NCI-H1092 (cell line): ENCODE data around the gene SLC8A3.

Experiments
- DNase-seq: peaks from one replicate; lab custom pipeline; 2025; lab: John Stamatoyannopoulos, UW

SLC8A3 gene

DNA sequence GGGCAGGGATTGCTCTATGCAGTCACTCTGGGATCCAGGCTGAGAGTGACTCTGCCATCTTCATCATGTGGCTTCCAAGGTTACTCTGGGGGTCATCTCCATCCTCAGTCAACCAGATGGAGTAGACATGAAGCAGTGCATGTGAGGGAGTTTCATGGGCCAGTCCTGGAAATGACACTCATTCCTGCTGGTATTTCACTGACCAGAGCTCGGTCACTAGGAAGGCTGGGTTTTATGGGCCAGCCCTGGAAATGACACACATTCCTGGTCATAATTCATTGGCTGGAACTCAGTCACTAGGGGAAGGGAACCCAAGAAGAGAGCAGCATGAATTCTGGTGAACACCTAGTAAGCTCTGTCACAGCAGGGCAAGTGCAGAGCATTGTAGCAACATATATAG is 164.9 kb downstream of the SLC8A3 start:
- DNase-seq, result no peak

DNA sequence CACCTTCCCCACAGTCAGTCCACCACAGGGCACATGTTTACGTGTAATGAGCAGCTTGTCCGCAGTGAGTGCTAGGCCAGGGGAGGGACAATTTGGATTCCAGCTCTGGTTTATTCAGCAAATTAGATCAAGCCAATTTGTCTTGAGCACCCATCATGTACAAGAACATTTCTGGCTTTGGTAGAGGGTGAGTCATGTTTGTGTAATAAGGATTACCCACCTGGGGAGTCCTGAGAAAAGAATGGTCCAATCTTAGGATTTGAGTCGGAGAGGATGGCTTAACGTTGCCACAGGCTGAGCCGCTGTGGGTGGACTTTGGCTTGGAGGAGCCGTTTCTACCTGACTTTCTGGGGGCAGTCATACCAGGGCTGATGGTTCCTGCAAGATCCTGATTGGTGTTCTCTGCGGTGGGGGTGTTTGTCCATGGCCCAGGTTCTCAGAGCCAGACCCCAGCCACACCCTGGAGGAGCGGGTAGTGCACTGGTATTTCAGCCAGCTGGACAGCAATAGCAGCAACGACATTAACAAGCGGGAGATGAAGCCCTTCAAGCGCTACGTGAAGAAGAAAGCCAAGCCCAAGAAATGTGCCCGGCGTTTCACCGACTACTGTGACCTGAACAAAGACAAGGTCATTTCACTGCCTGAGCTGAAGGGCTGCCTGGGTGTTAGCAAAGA is 165.8 kb downstream of the SLC8A3 start:
- DNase-seq, result no peak

DNA sequence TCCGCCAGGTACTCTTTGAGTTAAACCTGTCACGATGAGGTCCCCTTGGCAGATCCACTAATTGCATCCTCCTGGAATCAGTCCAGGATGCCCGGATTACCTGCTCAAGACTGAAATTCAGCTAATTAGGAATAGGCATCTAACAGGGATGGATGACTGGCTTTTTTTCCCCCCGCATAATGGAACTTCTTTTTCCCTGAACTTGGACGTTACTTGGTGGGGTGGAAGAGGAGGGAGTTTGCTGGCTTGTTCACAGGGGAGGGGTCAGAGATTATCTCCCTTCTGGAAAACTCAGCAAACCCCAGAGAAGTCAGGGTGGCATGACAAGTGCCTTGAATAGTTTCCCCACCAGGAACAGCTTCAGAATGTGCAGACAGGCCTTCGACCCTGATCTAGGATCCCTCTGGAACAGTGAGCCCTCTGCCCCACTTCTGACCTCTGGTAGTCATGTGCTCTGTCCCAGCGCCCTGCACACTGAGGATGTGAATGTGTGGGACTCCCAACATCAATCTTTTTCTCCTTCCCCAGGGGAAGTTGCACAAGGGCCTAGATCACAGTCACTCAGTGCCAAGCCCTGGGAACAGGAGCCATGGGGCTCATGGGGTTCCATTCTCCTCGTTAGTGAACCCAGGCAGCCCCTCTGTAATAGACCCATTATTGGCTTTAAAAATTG is 167.1 kb downstream of the SLC8A3 start:
- DNase-seq, result no peak

DNA sequence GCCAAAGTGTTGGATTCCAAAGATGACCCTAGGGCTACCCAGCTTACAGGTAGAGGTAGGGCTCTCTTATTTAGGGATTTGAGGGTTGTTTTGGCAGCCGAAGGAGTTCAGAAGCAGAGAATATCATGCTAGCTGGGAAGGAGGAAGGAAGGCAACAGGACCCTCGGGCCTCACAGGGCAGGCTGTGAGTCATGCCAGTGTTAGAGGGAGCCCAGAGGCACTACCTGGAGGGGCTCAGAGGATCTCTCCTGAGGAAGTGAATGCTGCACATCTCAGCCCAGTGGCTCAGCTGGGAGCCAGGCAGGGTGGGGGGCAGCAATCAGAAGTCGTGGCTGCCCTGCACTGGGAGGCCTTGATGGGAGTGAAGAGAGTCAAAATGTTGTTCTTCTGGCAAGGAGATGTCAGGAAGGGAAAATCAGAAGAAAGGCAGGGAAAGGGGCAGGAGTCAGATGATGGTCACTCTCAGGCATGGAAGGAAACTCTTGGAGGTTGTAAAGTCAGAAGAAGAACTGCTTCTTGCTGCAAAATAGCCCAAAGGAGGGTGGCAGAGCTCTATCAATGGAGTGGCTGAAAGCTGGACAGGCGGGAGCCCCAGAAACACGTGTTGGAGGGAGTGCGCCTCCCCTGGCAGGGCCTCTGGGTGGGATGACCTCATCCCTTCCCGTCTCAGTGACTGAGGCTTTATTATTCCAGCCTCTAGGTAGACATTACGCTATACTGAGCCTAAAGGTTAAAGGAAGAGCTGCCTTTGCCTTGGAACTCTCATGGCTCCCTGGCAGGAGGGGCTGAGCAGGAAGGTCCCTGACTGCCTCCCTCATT is 168.2 kb downstream of the SLC8A3 start:
- no peak for DNase-seq

DNA sequence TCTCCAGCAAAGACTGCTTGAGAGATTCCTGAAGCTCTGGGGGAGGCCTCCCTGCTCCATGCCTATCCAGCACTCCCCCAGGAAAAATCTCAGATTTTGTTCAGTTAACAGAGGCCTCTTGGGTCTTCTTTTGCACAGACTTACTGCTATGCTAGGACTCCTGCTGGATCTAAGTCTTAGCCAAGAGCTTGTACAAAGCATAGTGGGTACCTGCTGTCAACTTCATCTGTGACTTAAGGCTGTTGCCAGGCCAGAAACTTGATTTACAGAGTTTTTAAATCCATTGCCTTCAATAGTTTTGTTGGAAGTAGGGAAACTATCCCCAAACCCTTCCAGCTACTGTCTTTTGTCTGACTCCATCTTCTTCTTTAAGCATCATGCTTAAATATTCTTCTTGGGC is 169.1 kb downstream of the SLC8A3 start:
- DNase-seq, result no peak

DNA sequence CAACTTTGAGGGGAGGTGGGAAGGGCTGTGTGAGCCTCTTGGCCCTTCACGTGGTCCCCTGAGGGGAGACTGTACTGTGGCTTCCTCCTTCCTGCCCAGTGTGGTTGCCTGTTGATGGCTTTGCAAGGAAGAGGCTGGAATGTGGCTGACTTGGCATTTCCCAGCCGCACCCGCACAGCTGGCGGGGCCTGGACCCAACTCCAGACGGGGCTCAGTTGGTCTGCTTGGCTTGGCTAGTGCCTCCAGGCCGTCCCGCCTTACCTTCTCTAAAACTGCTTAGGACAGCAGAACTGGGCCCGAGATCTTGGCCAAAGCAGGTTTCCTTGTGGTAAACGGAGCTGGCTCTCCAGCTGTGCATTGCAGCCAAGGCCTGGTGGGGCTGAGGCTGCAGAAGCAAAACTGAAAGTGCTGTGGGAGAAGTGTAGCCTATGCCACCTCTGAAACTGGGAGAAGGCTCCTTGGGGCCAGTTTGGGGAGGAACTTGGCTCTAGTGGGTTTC is 170.0 kb downstream of the SLC8A3 start:
- DNase-seq, result no peak

DNA sequence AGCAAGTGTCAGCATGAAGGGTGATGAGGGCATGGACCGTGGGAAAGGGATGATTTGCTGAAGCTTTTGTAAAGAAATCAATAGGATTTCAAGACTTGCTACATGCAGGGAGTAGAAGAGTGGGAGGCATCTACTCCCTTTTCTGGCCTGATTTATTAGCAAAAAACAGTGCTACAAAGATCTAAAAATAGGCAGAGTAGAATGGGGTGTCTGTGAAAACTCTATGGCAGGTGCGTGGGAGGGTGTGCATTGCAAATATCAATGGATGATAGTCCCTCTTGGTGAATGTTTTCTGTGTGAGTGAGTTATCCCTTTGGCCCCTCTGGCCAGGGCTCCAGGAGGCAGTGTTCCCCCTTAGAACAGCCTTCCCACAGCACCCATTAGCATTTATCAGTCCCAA is 170.5 kb downstream of the SLC8A3 start:
- DNase-seq, result no peak

DNA sequence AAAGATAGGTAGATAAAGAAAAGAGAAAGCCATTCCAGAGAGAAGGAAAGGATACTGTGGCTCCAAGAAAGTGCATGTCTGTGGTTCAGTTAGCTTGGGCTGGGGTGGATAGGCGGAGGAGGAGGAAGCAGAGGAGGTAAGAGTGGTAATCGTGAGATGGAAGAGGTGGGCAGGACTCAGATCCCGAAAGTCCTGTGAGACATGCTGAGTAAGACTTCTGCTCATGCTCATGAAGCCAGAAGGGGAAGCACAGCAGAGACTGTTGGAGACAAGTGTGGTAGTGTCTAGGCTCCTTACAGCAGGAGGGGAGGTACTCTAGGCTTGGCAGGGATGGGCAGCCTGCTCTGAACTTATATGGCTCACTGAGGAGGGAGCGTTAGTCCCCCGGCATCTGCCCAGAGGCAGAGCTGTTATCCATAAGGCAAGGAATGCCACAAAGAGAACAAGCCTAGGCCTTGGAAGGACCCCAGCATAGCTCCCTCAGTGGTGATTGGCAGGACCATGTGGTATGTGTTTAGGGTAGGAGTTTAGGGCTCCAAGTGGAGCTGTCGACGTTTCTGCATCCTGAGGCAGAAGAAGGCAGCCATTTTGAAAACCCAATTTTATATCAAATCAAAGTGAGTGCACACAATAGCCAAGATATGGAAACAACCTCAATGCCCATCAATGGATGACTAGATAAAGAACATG is 174.2 kb downstream of the SLC8A3 start:
- no peak for DNase-seq

DNA sequence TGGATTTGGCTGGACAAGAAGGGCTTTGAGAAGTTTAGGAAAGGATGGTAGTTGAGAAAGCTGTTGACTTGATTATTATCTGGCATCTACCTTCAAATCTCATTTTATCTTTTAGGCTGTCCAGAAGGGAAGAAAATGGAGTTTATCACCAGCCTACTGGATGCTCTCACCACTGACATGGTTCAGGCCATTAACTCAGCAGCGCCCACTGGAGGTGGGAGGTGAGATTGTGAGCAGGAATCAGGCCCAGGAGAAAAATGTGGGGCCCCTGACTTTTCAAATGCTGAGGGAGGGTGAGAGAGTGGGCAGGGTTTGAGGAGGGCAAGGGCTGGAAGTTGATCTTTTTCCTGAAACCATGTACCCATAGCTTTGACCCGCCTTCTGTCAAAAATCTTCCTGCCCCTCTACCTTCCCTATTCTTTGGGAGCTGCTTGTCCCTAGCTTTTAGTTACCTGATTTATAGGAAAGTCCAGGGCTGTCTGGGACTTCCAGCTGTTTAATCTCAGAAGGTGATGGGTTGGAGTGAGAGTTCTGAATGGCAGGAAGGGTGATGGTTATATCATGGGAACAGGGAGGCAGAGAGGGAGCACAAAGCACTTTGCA is 175.4 kb downstream of the SLC8A3 start:
- no peak for DNase-seq

DNA sequence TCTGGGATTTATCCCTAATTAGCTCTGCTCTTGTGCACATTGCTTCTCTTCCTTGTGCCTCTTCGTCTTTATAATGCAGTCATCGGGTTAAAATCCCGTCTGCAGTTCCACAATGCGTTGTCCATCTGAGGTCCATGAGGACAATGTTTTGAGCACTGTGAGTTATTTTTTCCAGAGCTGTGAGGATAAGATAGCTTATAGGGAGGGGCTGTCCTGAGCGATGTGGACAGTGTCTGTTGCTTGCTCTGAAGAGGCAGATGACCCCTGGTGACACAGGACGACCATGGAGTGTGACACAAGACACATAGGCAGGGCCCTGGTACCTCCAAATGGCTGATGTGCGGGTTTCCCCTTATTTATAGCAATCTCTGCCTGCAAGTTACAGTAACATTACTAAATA is 177.0 kb downstream of the SLC8A3 start:
- DNase-seq, result no peak

DNA sequence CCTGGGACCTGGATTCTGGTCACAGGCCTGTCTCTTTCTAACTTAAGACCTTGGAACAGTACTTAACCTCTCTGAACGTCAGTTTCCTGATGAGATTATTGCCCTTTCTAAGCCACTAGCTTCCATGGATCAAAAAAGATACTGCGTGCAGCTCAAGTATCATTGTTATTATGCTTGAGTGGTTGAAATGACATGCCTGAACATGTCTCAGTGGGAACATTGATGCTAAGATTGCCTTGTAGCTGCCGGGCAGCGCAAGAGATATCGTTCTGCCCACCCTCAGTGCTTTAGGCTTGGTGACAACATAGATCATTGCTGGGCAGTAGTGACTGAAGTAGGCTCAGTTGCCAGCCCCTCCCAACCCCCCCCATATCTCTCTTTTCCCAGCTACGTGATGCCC is 177.7 kb downstream of the SLC8A3 start:
- no peak for DNase-seq

DNA sequence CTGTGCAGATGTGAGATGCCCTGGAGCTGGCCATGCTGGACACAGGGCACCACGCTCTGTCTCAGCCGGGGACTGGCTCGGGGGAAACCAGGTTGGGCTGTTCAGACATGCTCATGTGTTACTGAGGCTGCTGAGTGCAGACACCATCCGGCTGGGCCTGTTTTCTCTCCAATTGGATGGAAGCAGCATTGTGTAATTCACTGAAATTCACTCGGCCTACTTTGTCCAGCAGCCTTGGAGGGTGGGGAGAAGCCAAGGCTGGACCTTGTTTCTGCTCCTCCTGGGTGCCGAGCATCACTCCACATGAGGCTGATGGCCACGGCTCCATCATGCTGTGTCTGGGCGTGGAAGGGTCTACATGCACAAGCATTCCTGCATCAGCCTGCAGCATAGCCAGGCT is 178.8 kb downstream of the SLC8A3 start:
- no peak for DNase-seq

DNA sequence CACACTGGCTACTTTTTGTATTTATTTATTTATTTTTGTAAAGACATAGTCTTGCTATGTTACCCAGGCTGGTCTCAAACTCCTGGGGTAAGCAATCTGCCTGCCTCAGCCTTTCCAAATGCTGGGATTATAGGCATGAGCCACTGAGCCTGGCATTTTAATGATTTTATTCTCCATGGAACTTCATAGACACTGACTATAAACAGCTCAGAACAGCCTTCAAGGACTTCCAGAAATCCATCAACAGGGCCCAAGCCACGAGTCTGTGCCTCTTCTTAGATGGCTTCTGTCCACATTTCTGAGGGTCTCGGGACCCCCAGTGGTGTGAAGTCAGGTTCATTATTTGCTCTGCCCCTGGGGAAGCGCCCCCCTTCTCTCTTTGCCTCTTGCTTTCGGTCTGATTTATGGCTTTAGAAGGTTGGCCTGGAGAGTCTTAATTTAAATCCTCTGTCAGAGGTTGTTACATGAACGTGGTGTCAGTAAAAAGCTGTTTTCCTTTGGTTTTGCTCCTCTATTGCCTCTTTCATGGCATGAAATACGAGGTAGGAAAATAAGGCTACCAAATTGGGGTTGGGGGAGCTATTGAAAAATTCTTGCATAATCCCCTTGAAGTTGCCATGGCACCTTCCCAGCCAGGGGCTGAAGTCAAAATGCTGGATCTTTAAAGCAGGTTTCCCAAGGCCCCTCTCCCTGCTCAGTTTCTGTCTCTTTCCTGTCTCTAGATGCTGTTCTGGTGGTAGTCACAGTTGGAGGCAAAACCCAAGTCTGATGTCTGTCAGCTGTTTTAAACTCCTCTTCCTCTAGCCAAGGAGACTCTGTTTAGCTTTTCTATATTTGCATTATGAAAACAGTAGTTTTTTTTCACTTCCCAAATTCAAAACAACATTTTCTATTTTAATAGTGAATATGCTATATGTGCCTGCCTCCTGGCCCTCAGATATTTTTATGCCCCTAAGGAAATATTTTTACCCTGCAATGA is 180.2 kb downstream of the SLC8A3 start:
- no peak for DNase-seq

DNA sequence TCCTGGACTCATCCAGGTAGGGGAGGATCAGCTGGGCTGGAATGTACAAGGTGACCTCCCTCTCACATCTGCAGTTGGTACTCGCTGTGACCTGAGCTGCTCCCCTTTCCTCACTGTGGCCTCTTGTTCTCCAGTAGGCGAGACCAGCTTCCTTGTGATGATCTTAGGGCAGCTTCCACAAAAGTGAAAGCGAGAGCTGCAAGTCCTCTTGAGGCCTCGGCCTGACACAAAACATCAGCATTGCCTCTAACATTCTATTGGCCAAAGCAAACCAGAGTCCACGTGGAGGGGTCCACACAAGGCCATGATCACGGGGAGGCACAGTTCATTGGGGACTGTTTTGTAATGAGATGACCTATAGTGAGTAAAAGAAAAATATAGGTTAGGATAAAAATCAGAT is 182.1 kb downstream of the SLC8A3 start:
- no peak for DNase-seq

DNA sequence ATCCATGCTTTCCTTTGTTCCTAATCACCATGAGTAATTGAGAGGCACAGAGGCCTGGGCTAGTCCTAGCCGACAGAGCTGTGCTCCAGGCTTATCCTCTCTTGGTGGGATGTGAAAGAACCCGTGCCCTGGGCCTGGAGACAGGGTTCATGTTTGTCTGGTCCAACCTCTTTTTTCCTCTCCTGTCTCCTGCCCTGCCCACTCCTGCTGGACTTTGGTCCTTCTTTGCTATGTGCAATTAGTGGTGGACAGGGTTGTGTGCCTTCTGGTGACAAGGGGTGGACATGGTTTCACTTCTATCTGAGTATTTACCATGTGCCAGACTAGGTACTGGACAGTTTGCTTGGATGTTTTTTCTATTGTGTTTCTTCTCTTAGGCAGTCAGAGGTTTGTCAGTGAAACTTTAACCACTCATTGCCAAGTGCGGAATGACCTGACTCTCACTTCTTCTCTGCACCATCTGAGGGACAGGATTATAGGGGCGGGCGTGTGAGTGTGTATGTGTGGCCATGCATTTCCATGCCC is 183.4 kb downstream of the SLC8A3 start:
- DNase-seq, result no peak

DNA sequence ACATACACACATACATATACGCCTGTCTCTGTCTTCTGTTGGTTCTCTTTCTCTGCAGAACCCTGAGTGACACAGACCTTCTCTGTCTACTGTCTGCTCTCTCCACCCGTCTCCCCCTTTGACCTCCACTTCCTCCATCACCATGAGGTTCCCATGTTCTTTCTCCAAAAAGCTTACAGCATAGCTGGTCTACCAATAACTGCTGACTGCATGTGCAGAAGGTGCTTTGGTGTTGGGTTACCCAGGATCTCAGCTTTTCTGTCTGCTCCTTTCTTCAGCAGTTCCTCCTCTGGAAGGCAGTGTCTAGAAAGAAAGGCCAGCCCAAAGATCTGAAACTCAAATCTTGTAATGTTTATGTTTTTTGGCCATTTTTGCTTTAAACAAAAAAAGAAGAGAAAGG is 184.0 kb downstream of the SLC8A3 start:
- DNase-seq, result no peak

DNA sequence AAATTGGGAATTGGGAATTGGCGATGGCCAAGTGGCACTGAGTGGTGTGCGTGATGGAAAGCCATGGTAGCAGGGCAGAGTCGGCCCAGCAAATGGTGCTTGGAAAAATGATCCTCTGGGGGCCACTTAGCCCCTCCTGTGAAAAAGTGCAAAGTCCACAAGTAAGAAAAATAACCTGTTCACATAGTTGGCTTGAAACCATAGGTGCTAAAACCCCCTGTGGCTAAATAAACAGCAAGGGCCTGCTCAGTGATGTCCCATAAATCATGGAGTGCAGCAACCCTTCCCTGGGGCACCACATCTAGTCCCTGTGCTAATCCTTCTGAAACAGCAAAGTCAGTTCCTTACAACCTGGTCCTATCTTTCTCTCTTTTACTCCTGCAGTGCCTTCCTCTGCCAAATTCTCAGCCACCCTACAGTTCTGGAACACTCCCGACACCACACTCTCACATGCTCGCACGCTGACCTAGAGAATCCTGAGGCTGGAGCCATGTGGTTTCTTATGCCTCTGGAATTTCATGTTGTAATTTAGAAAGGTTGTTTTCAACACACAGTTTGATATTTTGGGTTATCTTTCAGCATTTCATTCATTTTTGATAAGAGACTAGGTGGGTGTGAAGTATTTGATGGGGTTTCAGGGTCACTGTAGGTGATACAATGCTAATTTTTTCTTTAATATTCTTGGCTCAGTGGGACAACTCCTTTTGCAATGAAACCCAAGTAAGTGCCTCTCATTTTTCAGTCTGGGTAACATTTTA is 186.0 kb downstream of the SLC8A3 start:
- no peak for DNase-seq

DNA sequence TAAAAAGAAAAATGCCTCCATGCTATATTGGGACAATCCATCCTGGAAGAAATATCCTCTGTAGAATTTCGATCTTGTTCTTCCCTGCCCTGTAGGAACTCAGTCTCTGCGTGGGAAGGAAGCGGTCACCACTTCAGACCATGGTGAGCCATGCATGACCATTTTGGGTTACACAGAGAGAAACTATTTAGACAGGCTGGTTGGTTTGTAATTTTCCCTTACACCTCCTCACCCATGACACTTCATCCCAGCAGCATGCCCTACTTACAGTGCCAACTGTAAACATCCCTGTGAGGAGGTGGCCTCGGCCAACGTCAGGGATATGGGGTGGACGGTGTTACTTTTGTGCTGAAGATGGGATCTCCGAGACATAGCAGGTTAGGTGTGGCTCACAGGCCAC is 188.2 kb downstream of the SLC8A3 start:
- DNase-seq, result no peak

DNA sequence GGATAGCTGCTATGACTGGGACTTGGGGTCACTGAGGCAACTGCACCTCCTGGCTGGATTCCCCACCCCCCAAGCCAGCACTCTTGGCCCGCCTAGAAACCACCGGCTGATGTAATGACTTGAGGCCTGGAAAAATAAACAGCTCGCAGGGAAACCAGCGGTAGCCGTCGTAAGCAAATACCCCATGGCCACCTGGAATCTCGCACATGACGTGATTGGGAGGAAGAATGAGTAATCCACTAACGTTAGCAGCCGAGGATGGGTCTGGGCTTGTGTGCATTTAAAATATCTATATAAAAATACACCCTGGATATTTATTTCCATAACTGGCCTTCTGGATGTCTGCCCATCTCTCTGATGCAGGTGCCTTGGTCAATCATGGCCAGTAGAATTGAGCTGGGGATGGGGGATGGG is 189.5 kb downstream of the SLC8A3 start:
- DNase-seq, result no peak

DNA sequence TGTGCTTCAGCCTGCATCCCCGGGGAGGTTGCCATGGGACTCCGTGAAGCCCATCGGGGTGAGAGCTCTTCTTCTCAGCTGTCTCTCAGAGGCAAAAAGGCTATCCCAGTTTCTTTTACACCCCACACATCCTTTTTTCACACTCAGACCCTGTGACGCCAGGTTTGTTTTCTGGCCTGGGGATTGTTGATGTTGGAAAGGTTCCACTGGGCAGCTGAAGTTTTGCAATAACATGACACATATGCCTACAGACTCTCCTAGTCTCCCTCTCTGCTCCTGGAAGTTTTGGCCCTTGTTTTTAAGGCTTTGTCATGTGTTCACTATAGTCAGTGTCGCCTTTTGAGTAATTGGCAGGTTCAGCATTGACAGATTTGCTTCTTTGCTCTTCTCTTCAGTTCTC is 190.9 kb downstream of the SLC8A3 start:
- no peak for DNase-seq
